GM23248 (cell line): ENCODE measurements around the gene GPSM1. TPM values are rescaled to one million over a fixed set of nuclear protein-coding genes. Genes with fewer than 3 reads are reported as not detected.

Experiments
- DNase-seq: peaks from one replicate; pipeline ENCODE4 v3.0.0-alpha.2; 2015
- H2AFZ ChIP-seq: fragments of 200-600 bp; sonication (generic); 2 replicates; pipeline ENCODE4 v1.6.1; 2016; ENCODE audit warnings: antibody characterized with exemption
- H3F3A ChIP-seq: fragments of 200-600 bp; sonication (generic); 2 replicates; pipeline ENCODE4 v1.6.1; 2016; ENCODE audit warnings: mild to moderate bottlenecking, antibody characterized with exemption, mixed run types; ENCODE audit not compliant: insufficient read depth
- H3K27ac ChIP-seq: fragments of 200-600 bp; sonication (generic); 2 replicates; pipeline ENCODE4 v1.5.1; 2016; ENCODE audit warnings: mild to moderate bottlenecking
- H3K27me3 ChIP-seq: fragments of 200-600 bp; sonication (generic); replicated peaks from 2 replicates; pipeline ENCODE4 v1.6.1; 2016; ENCODE audit warnings: mild to moderate bottlenecking; ENCODE audit not compliant: insufficient read depth
- H3K36me3 ChIP-seq: fragments of 200-600 bp; sonication (generic); 2 replicates; pipeline ENCODE4 v1.6.1; 2016; ENCODE audit warnings: low read depth, mild to moderate bottlenecking
- H3K4me1 ChIP-seq: fragments of 200-600 bp; sonication (generic); 2 replicates; pipeline ENCODE4 v1.6.1; 2016; ENCODE audit warnings: mild to moderate bottlenecking; ENCODE audit not compliant: insufficient read depth
- H3K4me2 ChIP-seq: fragments of 200-600 bp; sonication (generic); one replicate; pipeline ENCODE4 v1.6.1; 2016; ENCODE audit warnings: mild to moderate bottlenecking; ENCODE audit not compliant: unreplicated experiment
- H3K4me3 ChIP-seq: fragments of 200-600 bp; sonication (generic); 2 replicates; pipeline ENCODE4 v1.5.1; 2016; ENCODE audit warnings: mild to moderate bottlenecking
- H3K79me2 ChIP-seq: fragments of 200-600 bp; sonication (generic); 2 replicates; pipeline ENCODE4 v1.6.1; 2016; ENCODE audit warnings: mild to moderate bottlenecking; ENCODE audit not compliant: insufficient read depth
- H3K9ac ChIP-seq: fragments of 200-600 bp; sonication (generic); 2 replicates; pipeline ENCODE4 v1.6.1; 2016; ENCODE audit warnings: mild to moderate bottlenecking
- H3K9me2 ChIP-seq: fragments of 200-600 bp; sonication (generic); 2 replicates; pipeline ENCODE4 v1.6.1; 2016; ENCODE audit warnings: mixed run types, mild to moderate bottlenecking, moderate library complexity; ENCODE audit not compliant: insufficient read depth
- H3K9me3 ChIP-seq: fragments of 200-600 bp; sonication (generic); one replicate; pipeline ENCODE4 v1.6.1; 2017; ENCODE audit warnings: low read depth
- H4K20me1 ChIP-seq: fragments of 200-600 bp; sonication (generic); 2 replicates; pipeline ENCODE4 v1.6.0; 2016; ENCODE audit not compliant: insufficient read depth
- EZH2 ChIP-seq: fragments of 200-600 bp; sonication (generic); IDR thresholded peaks from 2 replicates; pipeline ENCODE4 v1.6.1; 2018; ENCODE audit warnings: antibody characterized with exemption, mild to moderate bottlenecking; ENCODE audit not compliant: insufficient read depth, poor library complexity, severe bottlenecking
- EZH2phosphoT487 ChIP-seq: fragments of 200-600 bp; sonication (generic); IDR thresholded peaks from 2 replicates; pipeline ENCODE4 v1.6.1; 2018; ENCODE audit warnings: antibody characterized with exemption, moderate library complexity, mild to moderate bottlenecking, low read depth; ENCODE audit not compliant: insufficient read depth
- WGBS, 2 experiments: methylation state at CpG; one replicate each; pipeline ENCODE4 v1.1.6; 2015 to 2017; ENCODE audit warnings: low lambda C conversion rate in 2 of 2, low coverage in 1 of 2; ENCODE audit errors: missing lambda C conversion rate in 2 of 2; 5-methylcytosine and 5-hydroxymethylcytosine counted together
- in situ Hi-C: fragments of 300-500 bp; cut with MboI; formaldehyde crosslinking; loops from 2 replicates; pipeline ENCODE4 v1.15.0; 2020
- polyA plus RNA-seq: library from polyadenylated mRNA; unstranded; fragments of >200 nt; fragmentation: Nextera tagmentation; extraction: Ambion mirVana; gene quantifications from 2 replicates; pipeline ENCODE4 v1.2.1, GENCODE V29; 2016
- total RNA-seq: library from RNA; depleted of rRNA; stranded (reverse); fragments of >200 nt; shearing (Covaris generic); gene quantifications from 2 replicates; pipeline ENCODE4 v1.2.3, GENCODE V29; 2014

GPSM1 gene
- total and polyA plus RNA-seq, 2 experiments from 2014 or later = 13.7 to 57.1 TPM

- H3K4me2 ChIP-seq = no peak overlapping the region
- no peaks in the 10 kb centered on the region for H3K27me3 ChIP-seq
- no peak overlapping the region for H3K9ac ChIP-seq
- H3K4me1 ChIP-seq = no peaks in the 10 kb centered on the region
- no peaks in the 10 kb centered on the region for H3K9me3 ChIP-seq
- no peaks in the 10 kb centered on the region for H4K20me1 ChIP-seq
- no peak for TF ChIP-seq EZH2
- no peak for TF ChIP-seq EZH2phosphoT487
- 78 to 80% methylated on average over 3 of the region's 3 CpGs for WGBS, 2 experiments
- DNase-seq = no peak
- no peaks in the 10 kb centered on the region for H3F3A ChIP-seq
- H2AFZ ChIP-seq = no peak overlapping the region
- H3K36me3 ChIP-seq = no peaks in the 10 kb centered on the region
- no peak overlapping the region for H3K27ac ChIP-seq
- no peaks in the 10 kb centered on the region for H3K9me2 ChIP-seq
- H3K4me3 ChIP-seq = no peak overlapping the region
- no peaks in the 10 kb centered on the region for H3K79me2 ChIP-seq
- in situ Hi-C loops = no loop called here
Observed at GRCh38 chr9:136314056-136314416, 13.3 kb upstream of the GPSM1 start.

- no peak for DNase-seq
- no peaks in the 10 kb centered on the region for H3F3A ChIP-seq
- no peak overlapping the region for H3K27ac ChIP-seq
- no peaks in the 10 kb centered on the region for H3K4me1 ChIP-seq
- no peaks in the 10 kb centered on the region for H3K9me2 ChIP-seq
- no peaks in the 10 kb centered on the region for H3K27me3 ChIP-seq
- no peaks in the 10 kb centered on the region for H4K20me1 ChIP-seq
- no peak overlapping the region for H2AFZ ChIP-seq
- in situ Hi-C loops = no loop called here
- no peaks in the 10 kb centered on the region for H3K79me2 ChIP-seq
- H3K4me2 ChIP-seq = no peak overlapping the region
- H3K4me3 ChIP-seq = no peak overlapping the region
- 62 to 66% methylated on average over 4 of the region's 4 CpGs for WGBS, 2 experiments
- H3K36me3 ChIP-seq = no peaks in the 10 kb centered on the region
- no peak overlapping the region for H3K9ac ChIP-seq
- H3K9me3 ChIP-seq = no peaks in the 10 kb centered on the region
- no peak for TF ChIP-seq EZH2phosphoT487
- TF ChIP-seq EZH2 = no peak
Observed at GRCh38 chr9:136314944-136315343, 12.4 kb upstream of the GPSM1 start.

- in situ Hi-C loops = no loop called here
- Histone ChIP-seq H4K20me1 (no peaks in the 10 kb centered on the region), H3K4me2 (no peak overlapping the region), H2AFZ (no peak overlapping the region), H3K36me3 (no peaks in the 10 kb centered on the region), H3K27ac (no peak overlapping the region), H3F3A (peaks cover 8% of the 10 kb centered on the region), H3K27me3 (no peaks in the 10 kb centered on the region), H3K79me2 (no peaks in the 10 kb centered on the region), H3K9me3 (no peaks in the 10 kb centered on the region), H3K9ac (no peak overlapping the region), H3K9me2 (no peaks in the 10 kb centered on the region), H3K4me3 (no peak overlapping the region), H3K4me1 (no peaks in the 10 kb centered on the region)
- TF ChIP-seq EZH2 (no peak), EZH2phosphoT487 (no peak)
- WGBS, 2 experiments = 80 to 90% methylated on average over 20 to 23 of the region's 23 CpGs
- DNase-seq = no peak
Observed at GRCh38 chr9:136316271-136316751, 11.0 kb upstream of the GPSM1 start.

- Histone ChIP-seq H2AFZ (no peak overlapping the region), H3K9ac (no peak overlapping the region), H3K9me3 (no peaks in the 10 kb centered on the region), H3K4me3 (no peak overlapping the region), H3K27ac (no peak overlapping the region), H3K4me2 (no peak overlapping the region), H3K36me3 (no peaks in the 10 kb centered on the region), H3K79me2 (no peaks in the 10 kb centered on the region), H4K20me1 (no peaks in the 10 kb centered on the region), H3K27me3 (no peaks in the 10 kb centered on the region), H3K9me2 (no peaks in the 10 kb centered on the region), H3F3A (peaks cover 8% of the 10 kb centered on the region), H3K4me1 (no peaks in the 10 kb centered on the region)
- in situ Hi-C loops = no loop called here
- WGBS, 2 experiments = 87 to 92% methylated on average over 13 of the region's 13 CpGs
- DNase-seq = no peak
- TF ChIP-seq EZH2phosphoT487 = no peak
Observed at GRCh38 chr9:136316896-136317676, 10.3 kb upstream of the GPSM1 start.

GRCh38 chr9:136317695-136318094 lies 9.6 kb upstream of the GPSM1 start:
- Histone ChIP-seq H3K4me1 (no peaks in the 10 kb centered on the region), H2AFZ (no peak overlapping the region)
- WGBS, 2 experiments = 66 to 87% methylated on average over 14 to 16 of the region's 16 CpGs

More at GRCh38 chr9:136317695-136318094, 9.6 kb upstream of the GPSM1 start:
- no peaks in the 10 kb centered on the region for H4K20me1 ChIP-seq
- H3K27ac ChIP-seq = no peak overlapping the region
- H3K4me2 ChIP-seq = no peak overlapping the region
- no peak overlapping the region for H3K9ac ChIP-seq
- no peaks in the 10 kb centered on the region for H3K9me2 ChIP-seq
- no peak for TF ChIP-seq EZH2phosphoT487
- no peak for TF ChIP-seq EZH2
- no peak for DNase-seq
- no peak overlapping the region for H3K4me3 ChIP-seq
- in situ Hi-C loops = no loop called here
- H3F3A ChIP-seq = peaks cover 8% of the 10 kb centered on the region
- no peaks in the 10 kb centered on the region for H3K36me3 ChIP-seq
- no peaks in the 10 kb centered on the region for H3K79me2 ChIP-seq
- H3K9me3 ChIP-seq = no peaks in the 10 kb centered on the region
- H3K27me3 ChIP-seq = no peaks in the 10 kb centered on the region
